HG03378 (cell line): ENCODE measurements around the gene EEA1.

Source experiments
- ATAC-seq: cut with Tn5 transposase; IDR thresholded peaks from one replicate; pipeline ENCODE4 v1.9.1; 2021; ENCODE audit warnings: mild to moderate bottlenecking, moderate library complexity; ENCODE audit not compliant: unreplicated experiment

Gene EEA1

GRCh38 chr12:92721130-92721529 lies 208.0 kb downstream of the EEA1 start:
- ATAC-seq: no peak
